HepG2 (cell line): Measurements from ENCODE around the gene RIPOR3. TPM values are rescaled to one million over a fixed set of nuclear protein-coding genes. Genes with fewer than 3 reads are reported as not detected.

ENCODE experiments used
- ATRX ChIP-seq: sonication (generic); formaldehyde crosslinking; IDR thresholded peaks from 2 replicates; pipeline ENCODE4 v1.4.0; 2020; ENCODE audit warnings: missing genetic modification reagents, borderline replicate concordance
- ELF1 ChIP-seq: sonication (generic); formaldehyde crosslinking; IDR thresholded peaks from 2 replicates; pipeline ENCODE4 v1.4.0; 2020; ENCODE audit warnings: missing genetic modification reagents
- ELK4 ChIP-seq: sonication (generic); formaldehyde crosslinking; IDR thresholded peaks from 2 replicates; pipeline ENCODE4 v1.9.0; 2021; ENCODE audit warnings: missing genetic modification reagents, borderline replicate concordance
- FIP1L1 ChIP-seq: fragments of 200-400 bp; formaldehyde crosslinking; IDR thresholded peaks from 2 replicates; pipeline ENCODE4 v1.6.1; 2018; ENCODE audit warnings: low read depth, mild to moderate bottlenecking, low read length, moderate library complexity, borderline replicate concordance; ENCODE audit not compliant: insufficient read depth
- GTF2F1 ChIP-seq: fragments of 150-350 bp; IDR thresholded peaks from 2 replicates; pipeline ENCODE4 v1.6.1; 2014; ENCODE audit warnings: low read length
- HDAC2 ChIP-seq: sonication (generic); formaldehyde crosslinking; IDR thresholded peaks from 2 replicates; pipeline ENCODE4 v1.4.0; 2020; ENCODE audit warnings: missing genetic modification reagents
- HMGXB3 ChIP-seq: sonication (generic); formaldehyde crosslinking; IDR thresholded peaks from 2 replicates; pipeline ENCODE4 v1.4.0; 2020; ENCODE audit warnings: missing genetic modification reagents, borderline replicate concordance
- HNRNPLL ChIP-seq: fragments of 200-400 bp; formaldehyde crosslinking; IDR thresholded peaks from 2 replicates; pipeline ENCODE4 v1.6.1; 2017; ENCODE audit warnings: mild to moderate bottlenecking, low read depth, low read length; ENCODE audit not compliant: poor library complexity, severe bottlenecking
- IKZF1 ChIP-seq: fragments of 450-650 bp; IDR thresholded peaks from 2 replicates; pipeline ENCODE4 v1.7.1; 2016
- KLF15 ChIP-seq: sonication (generic); formaldehyde crosslinking; IDR thresholded peaks from 2 replicates; pipeline ENCODE4 v1.8.1; 2023; ENCODE audit warnings: borderline replicate concordance, mild to moderate bottlenecking, inconsistent platforms, missing genetic modification reagents, mixed read lengths
- MAFG ChIP-seq: sonication (generic); formaldehyde crosslinking; IDR thresholded peaks from 2 replicates; pipeline ENCODE4 v1.5.1; 2020; ENCODE audit warnings: mild to moderate bottlenecking, missing genetic modification reagents
- MTA1 ChIP-seq: sonication (generic); formaldehyde crosslinking; IDR thresholded peaks from 2 replicates; pipeline ENCODE4 v1.4.0; 2020; ENCODE audit warnings: missing genetic modification reagents, mild to moderate bottlenecking, borderline replicate concordance
- MYNN ChIP-seq: sonication (generic); formaldehyde crosslinking; IDR thresholded peaks from 2 replicates; pipeline ENCODE4 v1.4.0; 2020; ENCODE audit warnings: mild to moderate bottlenecking, low read depth, missing genetic modification reagents
- RFX1 ChIP-seq: fragments of 450-650 bp; IDR thresholded peaks from 2 replicates; pipeline ENCODE4 v1.6.1; 2017
- RXRB ChIP-seq: IDR thresholded peaks from 2 replicates; pipeline ENCODE4 v1.6.1; 2016; ENCODE audit warnings: borderline replicate concordance, missing genetic modification reagents, missing compliant biosample characterization
- SP4 ChIP-seq: sonication (generic); formaldehyde crosslinking; IDR thresholded peaks from 2 replicates; pipeline ENCODE4 v1.8.1; 2023; ENCODE audit warnings: mild to moderate bottlenecking, missing genetic modification reagents
- TEF ChIP-seq: sonication (generic); formaldehyde crosslinking; IDR thresholded peaks from 2 replicates; pipeline ENCODE4 v1.5.0; 2020; ENCODE audit warnings: missing genetic modification reagents
- TFAP4 ChIP-seq: sonication (generic); IDR thresholded peaks from 2 replicates; pipeline ENCODE4 v1.6.1; 2016; ENCODE audit warnings: low read depth, borderline replicate concordance
- ZBTB7B ChIP-seq: sonication (generic); formaldehyde crosslinking; IDR thresholded peaks from 2 replicates; pipeline ENCODE4 v1.4.0; 2020; ENCODE audit warnings: missing genetic modification reagents
- ZNF205 ChIP-seq: IDR thresholded peaks from 2 replicates; pipeline ENCODE4 v1.6.1; 2018; ENCODE audit warnings: missing biosample characterization, missing genetic modification reagents
- ZNF3 ChIP-seq: IDR thresholded peaks from 2 replicates; pipeline ENCODE4 v1.7.0; 2017; ENCODE audit warnings: inconsistent platforms
- ZNF75D ChIP-seq: sonication (generic); formaldehyde crosslinking; IDR thresholded peaks from 2 replicates; pipeline ENCODE4 v1.8.1; 2023; ENCODE audit warnings: missing genetic modification reagents, mild to moderate bottlenecking, borderline replicate concordance
- ZNF776 ChIP-seq: sonication (generic); formaldehyde crosslinking; IDR thresholded peaks from 2 replicates; pipeline ENCODE4 v1.4.0; 2020; ENCODE audit warnings: mild to moderate bottlenecking, missing genetic modification reagents
- ZNF841 ChIP-seq: sonication (generic); formaldehyde crosslinking; IDR thresholded peaks from 2 replicates; pipeline ENCODE4 v1.8.1; 2023; ENCODE audit warnings: missing genetic modification reagents, borderline replicate concordance
- ZNF891 ChIP-seq: sonication (generic); formaldehyde crosslinking; IDR thresholded peaks from 2 replicates; pipeline ENCODE4 v1.5.0; 2020; ENCODE audit warnings: mild to moderate bottlenecking, missing genetic modification reagents
- ZSCAN31 ChIP-seq: sonication (generic); formaldehyde crosslinking; IDR thresholded peaks from 2 replicates; pipeline ENCODE4 v1.5.0; 2020; ENCODE audit warnings: low read depth, mild to moderate bottlenecking, missing genetic modification reagents
- polyA plus RNA-seq, 8 experiments: library from polyadenylated mRNA; depleted of rRNA in 3 of 8; stranded (reverse) in 7 of 8; unstranded in 1 of 8; fragments of >200 nt; fragmentation: Illumina TruSeq in 4 of 8; extraction: Trizol in 4 of 8; gene quantifications; 2 replicates each; pipeline versions ENCODE4 v1.2.1 to v1.2.3, GENCODE V29; 2011 to 2016; ENCODE audit warnings: low read depth in 4 of 8, missing spikeins in 1 of 8, mixed read lengths in 1 of 8; ENCODE audit not compliant: insufficient read depth in 1 of 8
- total RNA-seq, 5 experiments: library from RNA; depleted of rRNA; stranded (reverse); fragments of >200 nt; fragmentation: Illumina TruSeq; extraction: Trizol; gene quantifications; 2 replicates each; pipeline ENCODE4 v1.2.3, GENCODE V29; 2016; ENCODE audit warnings: low read depth in 1 of 5

Gene RIPOR3
- total and polyA plus RNA-seq, 2 of the 13 experiments (the other 11 are each of a cell fraction or from before 2014, with no cell fraction given) = 0.18 TPM; not detected in 1

- no peak for TF ChIP-seq MTA1
- no peak for TF ChIP-seq ZNF75D
- TF ChIP-seq RXRB = peak; percentile 54; the same call in 1 of the 2 replicates
- TF ChIP-seq ELK4 (CRISPR knock-in tag) = no peak
- no peak for TF ChIP-seq ZNF841 (CRISPR knock-in tag)
- TF ChIP-seq FIP1L1 = no peak
- 0 out of 2 replicates have a peak, but pooled peaks have one; percentile 29 for TF ChIP-seq ZNF205 (CRISPR knock-in tag)
- TF ChIP-seq HNRNPLL = no peak
- TF ChIP-seq ZNF776 (CRISPR knock-in tag) = no peak
- no peak for TF ChIP-seq GTF2F1
- no peak for TF ChIP-seq KLF15 (CRISPR knock-in tag)
- TF ChIP-seq ZNF3 (CRISPR knock-in tag) = no peak
- TF ChIP-seq ZNF891 (CRISPR knock-in tag) = no peak
- TF ChIP-seq HDAC2 = 0 out of 2 replicates have a peak, but pooled peaks have one; percentile 37
- no peak for TF ChIP-seq MYNN (CRISPR knock-in tag)
- TF ChIP-seq TEF (CRISPR knock-in tag) = 0 out of 2 replicates have a peak, but pooled peaks have one; percentile 29
- TF ChIP-seq ATRX (CRISPR knock-in tag) = no peak
- no peak for TF ChIP-seq SP4 (CRISPR knock-in tag)
- TF ChIP-seq ZBTB7B (CRISPR knock-in tag) = no peak
- TF ChIP-seq HMGXB3 (CRISPR knock-in tag) = 0 out of 2 replicates have a peak, but pooled peaks have one; percentile 49
- peak; percentile 88 for TF ChIP-seq ELF1 (CRISPR knock-in tag)
- TF ChIP-seq ZSCAN31 (CRISPR knock-in tag) = no peak
- no peak for TF ChIP-seq RFX1
- no peak for TF ChIP-seq MAFG
- TF ChIP-seq IKZF1 = no peak
- TF ChIP-seq TFAP4 = no peak
Observed at GRCh38 chr20:50710492-50711063, 19.2 kb upstream of the RIPOR3 start (continued).
